ENCODE measurements around the gene IKZF1.

DNA sequence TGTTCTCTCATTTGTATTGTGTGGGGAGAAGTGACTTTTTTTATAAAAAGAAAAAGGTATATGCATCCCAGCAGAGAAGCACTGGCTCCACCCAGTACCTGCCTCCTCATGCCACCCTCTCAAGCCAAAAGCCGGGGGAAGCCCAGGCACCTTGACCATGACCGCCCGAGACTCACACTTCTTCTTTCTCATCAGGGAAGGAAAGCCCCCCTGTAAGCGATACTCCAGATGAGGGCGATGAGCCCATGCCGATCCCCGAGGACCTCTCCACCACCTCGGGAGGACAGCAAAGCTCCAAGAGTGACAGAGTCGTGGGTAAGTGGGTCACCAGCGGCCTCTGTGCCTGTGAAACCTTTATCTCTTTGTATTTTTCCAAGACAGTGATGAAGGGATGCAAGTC lies 22.9 kb downstream of the IKZF1 start:
- no peak for TF ChIP-seq POLR2A (IDR thresholded peaks at IDR 0.05)
- TF ChIP-seq, protein P1, sequence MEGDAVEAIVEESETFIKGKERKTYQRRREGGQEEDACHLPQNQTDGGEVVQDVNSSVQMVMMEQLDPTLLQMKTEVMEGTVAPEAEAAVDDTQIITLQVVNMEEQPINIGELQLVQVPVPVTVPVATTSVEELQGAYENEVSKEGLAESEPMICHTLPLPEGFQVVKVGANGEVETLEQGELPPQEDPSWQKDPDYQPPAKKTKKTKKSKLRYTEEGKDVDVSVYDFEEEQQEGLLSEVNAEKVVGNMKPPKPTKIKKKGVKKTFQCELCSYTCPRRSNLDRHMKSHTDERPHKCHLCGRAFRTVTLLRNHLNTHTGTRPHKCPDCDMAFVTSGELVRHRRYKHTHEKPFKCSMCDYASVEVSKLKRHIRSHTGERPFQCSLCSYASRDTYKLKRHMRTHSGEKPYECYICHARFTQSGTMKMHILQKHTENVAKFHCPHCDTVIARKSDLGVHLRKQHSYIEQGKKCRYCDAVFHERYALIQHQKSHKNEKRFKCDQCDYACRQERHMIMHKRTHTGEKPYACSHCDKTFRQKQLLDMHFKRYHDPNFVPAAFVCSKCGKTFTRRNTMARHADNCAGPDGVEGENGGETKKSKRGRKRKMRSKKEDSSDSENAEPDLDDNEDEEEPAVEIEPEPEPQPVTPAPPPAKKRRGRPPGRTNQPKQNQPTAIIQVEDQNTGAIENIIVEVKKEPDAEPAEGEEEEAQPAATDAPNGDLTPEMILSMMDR (IDR thresholded peaks at IDR 0.05 in 8 of 11, conservative IDR thresholded peaks at IDR 0.05 in 3 of 11) = no peak
- TF ChIP-seq POLR2AphosphoS5 (IDR thresholded peaks at IDR 0.05) = peak; percentile 26 to 39 (median 29)
